Keratinocyte (primary cell): Measurements from ENCODE around the gene IGSF6.

ENCODE experiments used
- EZH2 ChIP-seq: IDR thresholded peaks from one replicate; pipeline ENCODE4 v1.6.1; 2012; ENCODE audit warnings: inconsistent platforms, mild to moderate bottlenecking, low read length, moderate library complexity
- TF ChIP-seq, protein P1 (sequence below), 3 experiments: IDR thresholded peaks in 1 of 3; conservative IDR thresholded peaks in 1 of 3; optimal IDR thresholded peaks in 1 of 3; 2 replicates in 2 of 3; 3 replicates in 1 of 3; pipeline versions ENCODE3 to v1.5.1; 2011; ENCODE audit warnings: low read length in 3 of 3, mild to moderate bottlenecking in 3 of 3, moderate library complexity in 2 of 3, control low read depth in 1 of 3, inconsistent platforms in 1 of 3; ENCODE audit not compliant: insufficient read depth in 2 of 3; ENCODE audit errors: extremely low read depth in 1 of 3

DNA sequence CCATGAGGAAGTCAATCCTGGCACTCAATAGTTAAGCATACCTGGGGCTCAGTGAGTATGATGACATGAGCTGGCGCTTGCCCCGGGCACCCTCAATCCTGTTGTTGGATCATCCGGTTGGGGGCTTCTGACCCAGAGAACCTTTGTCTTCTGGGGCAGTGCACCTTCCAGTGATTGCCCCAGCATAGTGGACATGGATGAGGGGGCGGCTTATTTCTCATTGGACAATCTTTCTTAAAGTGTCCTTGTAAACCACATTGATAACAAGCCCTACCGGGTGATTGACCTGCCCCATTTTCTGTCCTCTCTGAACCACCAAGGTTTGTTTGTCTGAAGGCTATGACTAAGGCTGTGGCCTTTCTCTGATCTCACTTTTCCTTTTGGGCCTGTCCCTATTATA, 18.2 kb downstream of the IGSF6 start:
- TF ChIP-seq, protein P1, sequence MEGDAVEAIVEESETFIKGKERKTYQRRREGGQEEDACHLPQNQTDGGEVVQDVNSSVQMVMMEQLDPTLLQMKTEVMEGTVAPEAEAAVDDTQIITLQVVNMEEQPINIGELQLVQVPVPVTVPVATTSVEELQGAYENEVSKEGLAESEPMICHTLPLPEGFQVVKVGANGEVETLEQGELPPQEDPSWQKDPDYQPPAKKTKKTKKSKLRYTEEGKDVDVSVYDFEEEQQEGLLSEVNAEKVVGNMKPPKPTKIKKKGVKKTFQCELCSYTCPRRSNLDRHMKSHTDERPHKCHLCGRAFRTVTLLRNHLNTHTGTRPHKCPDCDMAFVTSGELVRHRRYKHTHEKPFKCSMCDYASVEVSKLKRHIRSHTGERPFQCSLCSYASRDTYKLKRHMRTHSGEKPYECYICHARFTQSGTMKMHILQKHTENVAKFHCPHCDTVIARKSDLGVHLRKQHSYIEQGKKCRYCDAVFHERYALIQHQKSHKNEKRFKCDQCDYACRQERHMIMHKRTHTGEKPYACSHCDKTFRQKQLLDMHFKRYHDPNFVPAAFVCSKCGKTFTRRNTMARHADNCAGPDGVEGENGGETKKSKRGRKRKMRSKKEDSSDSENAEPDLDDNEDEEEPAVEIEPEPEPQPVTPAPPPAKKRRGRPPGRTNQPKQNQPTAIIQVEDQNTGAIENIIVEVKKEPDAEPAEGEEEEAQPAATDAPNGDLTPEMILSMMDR (optimal IDR thresholded peaks at IDR 0.05 in 1 of 3, IDR thresholded peaks at IDR 0.05 in 1 of 3, conservative IDR thresholded peaks at IDR 0.05 in 1 of 3; ENCODE audit: extremely low read depth in 1 of 3, insufficient read depth in 2 of 3, low read length in 3 of 3), result no peak
- no peak for TF ChIP-seq EZH2
